Measurements from ENCODE around the gene CA9.

The CA9 gene

GRCh38 chr9:35682051-35682450, 8.3 kb downstream of the CA9 start:
- no peak overlapping the region for H3K27ac ChIP-seq (ENCODE audit: low read depth, low read length)

GRCh38 chr9:35682520-35683315, 9.0 kb downstream of the CA9 start:
- Histone ChIP-seq H3K79me2 (ENCODE audit: insufficient read depth, low read length) (no peaks in the 10 kb centered on the region), H3K27me3 (ENCODE audit: low read length) (no peaks in the 10 kb centered on the region), H3F3A (ENCODE audit: insufficient read depth) (no peaks in the 10 kb centered on the region), H4K20me1 (ENCODE audit: low read depth, low read length) (no peaks in the 10 kb centered on the region), H3K36me3 (ENCODE audit: low read length) (no peaks in the 10 kb centered on the region), H3K9ac (ENCODE audit: low read length) (no peak overlapping the region), H3K4me2 (ENCODE audit: low read depth, low read length, poor library complexity, severe bottlenecking) (no peak overlapping the region), H3K9me3 (ENCODE audit: insufficient read depth, low read length) (no peaks in the 10 kb centered on the region), H2AFZ (ENCODE audit: low read depth, low read length, severe bottlenecking) (no peak overlapping the region), H3K9me2 (replicated peaks; ENCODE audit: insufficient read depth, low read length) (no peaks in the 10 kb centered on the region), H3K27ac (ENCODE audit: low read depth, low read length) (no peak overlapping the region), H3K4me3 (ENCODE audit: insufficient read depth, low read length, poor library complexity, severe bottlenecking) (no peak overlapping the region)
- TF ChIP-seq, protein P1, sequence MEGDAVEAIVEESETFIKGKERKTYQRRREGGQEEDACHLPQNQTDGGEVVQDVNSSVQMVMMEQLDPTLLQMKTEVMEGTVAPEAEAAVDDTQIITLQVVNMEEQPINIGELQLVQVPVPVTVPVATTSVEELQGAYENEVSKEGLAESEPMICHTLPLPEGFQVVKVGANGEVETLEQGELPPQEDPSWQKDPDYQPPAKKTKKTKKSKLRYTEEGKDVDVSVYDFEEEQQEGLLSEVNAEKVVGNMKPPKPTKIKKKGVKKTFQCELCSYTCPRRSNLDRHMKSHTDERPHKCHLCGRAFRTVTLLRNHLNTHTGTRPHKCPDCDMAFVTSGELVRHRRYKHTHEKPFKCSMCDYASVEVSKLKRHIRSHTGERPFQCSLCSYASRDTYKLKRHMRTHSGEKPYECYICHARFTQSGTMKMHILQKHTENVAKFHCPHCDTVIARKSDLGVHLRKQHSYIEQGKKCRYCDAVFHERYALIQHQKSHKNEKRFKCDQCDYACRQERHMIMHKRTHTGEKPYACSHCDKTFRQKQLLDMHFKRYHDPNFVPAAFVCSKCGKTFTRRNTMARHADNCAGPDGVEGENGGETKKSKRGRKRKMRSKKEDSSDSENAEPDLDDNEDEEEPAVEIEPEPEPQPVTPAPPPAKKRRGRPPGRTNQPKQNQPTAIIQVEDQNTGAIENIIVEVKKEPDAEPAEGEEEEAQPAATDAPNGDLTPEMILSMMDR (IDR thresholded peaks at IDR 0.05; ENCODE audit: insufficient read depth, low read length, poor library complexity, severe bottlenecking): no peak
- no peak for TF ChIP-seq EZH2phosphoT487 (conservative IDR thresholded peaks at IDR 0.05; ENCODE audit: low read length)

More at GRCh38 chr9:35682051-35682450, 8.3 kb downstream of the CA9 start:
- H3K9ac ChIP-seq (ENCODE audit: low read length): no peak overlapping the region
- TF ChIP-seq, protein P1 (IDR thresholded peaks at IDR 0.05; ENCODE audit: insufficient read depth, low read length, poor library complexity, severe bottlenecking): no peak
- TF ChIP-seq EZH2phosphoT487 (conservative IDR thresholded peaks at IDR 0.05; ENCODE audit: low read length): no peak
- no peak overlapping the region for H3K4me3 ChIP-seq (ENCODE audit: insufficient read depth, low read length, poor library complexity, severe bottlenecking)
- no peaks in the 10 kb centered on the region for H4K20me1 ChIP-seq (ENCODE audit: low read depth, low read length)
- H3K36me3 ChIP-seq (ENCODE audit: low read length): no peaks in the 10 kb centered on the region
- no peak overlapping the region for H3K4me2 ChIP-seq (ENCODE audit: low read depth, low read length, poor library complexity, severe bottlenecking)
- no peaks in the 10 kb centered on the region for H3K9me3 ChIP-seq (ENCODE audit: insufficient read depth, low read length)
- H3K9me2 ChIP-seq (replicated peaks; ENCODE audit: insufficient read depth, low read length): no peaks in the 10 kb centered on the region
- no peak overlapping the region for H2AFZ ChIP-seq (ENCODE audit: low read depth, low read length, severe bottlenecking)
- H3F3A ChIP-seq (ENCODE audit: insufficient read depth): no peaks in the 10 kb centered on the region
- H3K27me3 ChIP-seq (ENCODE audit: low read length): no peaks in the 10 kb centered on the region
- no peaks in the 10 kb centered on the region for H3K79me2 ChIP-seq (ENCODE audit: insufficient read depth, low read length)

- no peak overlapping the region for H3K4me2 ChIP-seq (ENCODE audit: low read depth, low read length, poor library complexity, severe bottlenecking)
- H3K79me2 ChIP-seq (ENCODE audit: insufficient read depth, low read length): no peaks in the 10 kb centered on the region
- H3K4me3 ChIP-seq (ENCODE audit: insufficient read depth, low read length, poor library complexity, severe bottlenecking): no peak overlapping the region
- TF ChIP-seq, protein P1 (IDR thresholded peaks at IDR 0.05; ENCODE audit: insufficient read depth, low read length, poor library complexity, severe bottlenecking): no peak
- no peak for TF ChIP-seq EZH2phosphoT487 (conservative IDR thresholded peaks at IDR 0.05; ENCODE audit: low read length)
- H4K20me1 ChIP-seq (ENCODE audit: low read depth, low read length): no peaks in the 10 kb centered on the region
- no peak overlapping the region for H2AFZ ChIP-seq (ENCODE audit: low read depth, low read length, severe bottlenecking)
- H3K27me3 ChIP-seq (ENCODE audit: low read length): no peaks in the 10 kb centered on the region
- no peaks in the 10 kb centered on the region for H3K9me3 ChIP-seq (ENCODE audit: insufficient read depth, low read length)
- H3K27ac ChIP-seq (ENCODE audit: low read depth, low read length): no peak overlapping the region
- H3F3A ChIP-seq (ENCODE audit: insufficient read depth): no peaks in the 10 kb centered on the region
- H3K9me2 ChIP-seq (replicated peaks; ENCODE audit: insufficient read depth, low read length): no peaks in the 10 kb centered on the region
- no peak overlapping the region for H3K9ac ChIP-seq (ENCODE audit: low read length)
- H3K36me3 ChIP-seq (ENCODE audit: low read length): no peaks in the 10 kb centered on the region
Observed at GRCh38 chr9:35683323-35683722, 9.6 kb downstream of the CA9 start.

Measured in SU-DHL-6 (cell line).